Testis (tissue), 3 donors: ENCODE measurements around the gene RAB6B. TPM values are rescaled to one million over a fixed set of nuclear protein-coding genes. Genes with fewer than 3 reads are reported as not detected.

Experiments
- DNase-seq: peaks from one replicate; pipeline ENCODE4 v3.0.0-alpha.2; 2019
- H3K27ac ChIP-seq, 2 donors: fragments of 200-600 bp; sonication (generic); one replicate each; pipeline ENCODE4 v1.5.1; 2019
- H3K27me3 ChIP-seq: fragments of 200-600 bp; sonication (generic); one replicate; pipeline ENCODE4 v1.5.1; 2019
- H3K36me3 ChIP-seq: fragments of 200-600 bp; sonication (generic); one replicate; pipeline ENCODE4 v1.5.1; 2017; ENCODE audit warnings: low read depth; ENCODE audit errors: missing control alignments
- H3K4me1 ChIP-seq: fragments of 200-600 bp; sonication (generic); one replicate; pipeline ENCODE4 v1.5.1; 2019
- H3K4me3 ChIP-seq, 2 donors: fragments of 200-600 bp; sonication (generic); one replicate each; pipeline ENCODE4 v1.5.1; 2017 to 2019
- H3K9me3 ChIP-seq: fragments of 200-600 bp; sonication (generic); one replicate; pipeline ENCODE4 v1.5.1; 2017
- POLR2A ChIP-seq: fragments of 450-650 bp; IDR thresholded peaks from one replicate; pipeline ENCODE4 v1.6.1; 2017; ENCODE audit warnings: antibody characterized with exemption, mild to moderate bottlenecking, moderate library complexity
- WGBS, 2 donors: methylation state at CpG; one replicate each; pipeline ENCODE4 v1.1.5; 2018; 5-methylcytosine and 5-hydroxymethylcytosine counted together
- intact Hi-C: fragments of 100-400 bp; cut with DNase I; formaldehyde crosslinking; loops from one replicate; pipeline ENCODE4 v1.15.1; 2023; ENCODE audit warnings: low total_unique reads
- polyA plus RNA-seq: library from polyadenylated mRNA; stranded (reverse); fragments of 350-450 nt; fragmentation: Illumina TruSeq; extraction: RNeasy Lipid Tissue Mini Kit (QIAGEN cat#74804); gene quantifications from one replicate; pipeline ENCODE4 v1.2.3, GENCODE V29; 2014; ENCODE audit warnings: low read depth, low replicate concordance; ENCODE audit not compliant: insufficient read depth
- total RNA-seq, 2 donors: library from RNA; depleted of rRNA; stranded (reverse); fragments of >200 nt; gene quantifications; one replicate each; pipeline ENCODE4 v1.2.3, GENCODE V29; 2016
- TF ChIP-seq, protein P1 (sequence below), 3 experiments: fragments of 450-650 bp in 2 of 3; fragments of 200-600 bp in 1 of 3; sonication (generic) in 1 of 3; IDR thresholded peaks; one replicate each; pipeline ENCODE4 v1.5.1; 2016 to 2019; ENCODE audit warnings: antibody characterized with exemption in 3 of 3, mild to moderate bottlenecking in 2 of 3, moderate library complexity in 1 of 3

Gene RAB6B
- total and polyA plus RNA-seq, 3 donors from 2014 or later, result 5.1 to 8.6 (median 7.0) TPM

DNA sequence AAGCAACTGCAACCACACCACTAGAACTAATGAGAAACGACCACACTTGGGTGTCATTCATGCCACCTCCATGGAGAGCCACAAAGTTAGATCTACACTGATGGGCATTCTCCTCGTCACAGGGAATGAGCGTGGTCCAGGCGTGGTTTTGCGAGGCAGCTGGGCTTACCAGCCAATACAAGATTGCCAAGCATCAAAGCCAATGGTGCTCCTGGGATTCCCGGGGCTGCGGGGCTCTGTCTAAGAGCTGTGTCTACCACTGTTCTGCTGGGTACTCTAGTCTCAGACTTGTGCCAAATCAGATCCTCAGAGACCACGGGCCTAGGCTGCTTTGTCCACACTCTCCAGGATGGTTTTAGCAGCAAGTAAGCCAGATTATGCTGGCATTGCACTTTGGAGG, 43.8 kb downstream of the RAB6B start:
- TF ChIP-seq, protein P1, sequence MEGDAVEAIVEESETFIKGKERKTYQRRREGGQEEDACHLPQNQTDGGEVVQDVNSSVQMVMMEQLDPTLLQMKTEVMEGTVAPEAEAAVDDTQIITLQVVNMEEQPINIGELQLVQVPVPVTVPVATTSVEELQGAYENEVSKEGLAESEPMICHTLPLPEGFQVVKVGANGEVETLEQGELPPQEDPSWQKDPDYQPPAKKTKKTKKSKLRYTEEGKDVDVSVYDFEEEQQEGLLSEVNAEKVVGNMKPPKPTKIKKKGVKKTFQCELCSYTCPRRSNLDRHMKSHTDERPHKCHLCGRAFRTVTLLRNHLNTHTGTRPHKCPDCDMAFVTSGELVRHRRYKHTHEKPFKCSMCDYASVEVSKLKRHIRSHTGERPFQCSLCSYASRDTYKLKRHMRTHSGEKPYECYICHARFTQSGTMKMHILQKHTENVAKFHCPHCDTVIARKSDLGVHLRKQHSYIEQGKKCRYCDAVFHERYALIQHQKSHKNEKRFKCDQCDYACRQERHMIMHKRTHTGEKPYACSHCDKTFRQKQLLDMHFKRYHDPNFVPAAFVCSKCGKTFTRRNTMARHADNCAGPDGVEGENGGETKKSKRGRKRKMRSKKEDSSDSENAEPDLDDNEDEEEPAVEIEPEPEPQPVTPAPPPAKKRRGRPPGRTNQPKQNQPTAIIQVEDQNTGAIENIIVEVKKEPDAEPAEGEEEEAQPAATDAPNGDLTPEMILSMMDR (IDR thresholded peaks at IDR 0.05), result no peak
- TF ChIP-seq POLR2A, result no peak
- no peaks in the 10 kb centered on the region for H3K9me3 ChIP-seq
- no peak overlapping the region for H3K4me3 ChIP-seq
- H3K36me3 ChIP-seq, result no peaks in the 10 kb centered on the region
- no peaks in the 10 kb centered on the region for H3K27me3 ChIP-seq
- WGBS, 2 donors, result 40 to 94% methylated on average over 1 to 8 of the region's 8 CpGs
- no peaks in the 10 kb centered on the region for H3K4me1 ChIP-seq
- intact Hi-C loops, result no loop called here
- H3K27ac ChIP-seq, result no peak overlapping the region
- DNase-seq, result no peak

DNA sequence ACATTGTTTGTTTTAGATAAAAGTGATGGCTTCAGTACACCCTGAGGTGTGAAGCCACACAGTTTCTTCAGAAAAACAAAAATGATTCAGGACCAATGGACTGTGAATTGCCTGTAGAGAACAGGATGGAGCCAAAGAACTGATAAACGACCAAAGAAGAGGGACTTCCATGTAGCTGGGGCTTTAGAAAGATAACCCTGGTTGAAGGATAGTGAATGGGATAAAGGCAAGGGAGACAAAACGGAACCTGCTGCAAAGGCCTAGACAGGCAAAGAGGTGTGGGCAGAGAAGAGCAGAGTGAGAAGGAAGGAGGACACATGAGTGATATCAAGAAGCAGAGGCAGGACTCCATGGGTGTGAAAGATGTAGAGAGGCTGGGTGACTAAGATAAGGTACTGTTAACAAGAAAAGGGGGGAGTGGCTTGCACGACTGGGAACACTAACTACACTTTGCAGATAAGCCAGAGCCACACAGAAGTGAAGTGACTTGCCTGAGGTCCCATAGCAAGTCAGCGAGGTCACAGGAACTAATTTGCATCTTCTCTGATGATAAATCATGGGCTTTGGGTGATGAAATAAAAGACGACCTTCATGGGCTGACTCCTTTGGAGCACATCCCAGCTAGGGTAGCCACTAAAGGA, 44.3 kb downstream of the RAB6B start:
- no peak overlapping the region for H3K27ac ChIP-seq
- H3K27me3 ChIP-seq, result no peaks in the 10 kb centered on the region
- H3K9me3 ChIP-seq, result no peaks in the 10 kb centered on the region
- no peaks in the 10 kb centered on the region for H3K4me1 ChIP-seq
- intact Hi-C loops, result no loop called here
- no peak for DNase-seq
- H3K4me3 ChIP-seq, result no peak overlapping the region
- no peak for TF ChIP-seq POLR2A
- TF ChIP-seq, protein P1 (IDR thresholded peaks at IDR 0.05), result no peak
- no peaks in the 10 kb centered on the region for H3K36me3 ChIP-seq
- 76 to 87% methylated on average over 5 of the region's 5 CpGs for WGBS, 2 donors

DNA sequence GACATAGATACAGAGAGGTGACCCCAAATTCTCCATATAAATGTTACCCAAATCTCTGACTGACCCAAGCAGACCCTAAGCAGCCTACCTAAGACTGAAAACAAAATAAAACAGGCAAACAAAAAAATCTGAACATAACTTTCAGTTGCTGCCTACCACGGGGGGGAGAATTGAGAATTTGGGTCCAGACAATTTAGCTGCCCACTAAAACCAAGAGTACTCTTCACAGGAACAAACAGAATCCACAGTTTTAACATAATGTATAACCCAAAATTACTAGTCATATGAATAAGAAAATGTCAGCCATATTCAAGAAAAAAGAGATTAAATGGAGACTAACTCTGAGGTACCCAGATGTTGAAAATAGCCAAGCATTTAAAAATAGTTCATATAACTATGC, 45.6 kb downstream of the RAB6B start:
- no peak for TF ChIP-seq POLR2A
- TF ChIP-seq, protein P1 (IDR thresholded peaks at IDR 0.05), result no peak
- Histone ChIP-seq H3K27me3 (no peaks in the 10 kb centered on the region), H3K4me1 (no peaks in the 10 kb centered on the region), H3K9me3 (no peaks in the 10 kb centered on the region), H3K36me3 (no peaks in the 10 kb centered on the region), H3K27ac (no peak overlapping the region), H3K4me3 (no peak overlapping the region)
- WGBS, 2 donors, result 89 to 98% methylated on average over 1 of the region's 1 CpG
- intact Hi-C loops, result no loop called here
- no peak for DNase-seq

DNA sequence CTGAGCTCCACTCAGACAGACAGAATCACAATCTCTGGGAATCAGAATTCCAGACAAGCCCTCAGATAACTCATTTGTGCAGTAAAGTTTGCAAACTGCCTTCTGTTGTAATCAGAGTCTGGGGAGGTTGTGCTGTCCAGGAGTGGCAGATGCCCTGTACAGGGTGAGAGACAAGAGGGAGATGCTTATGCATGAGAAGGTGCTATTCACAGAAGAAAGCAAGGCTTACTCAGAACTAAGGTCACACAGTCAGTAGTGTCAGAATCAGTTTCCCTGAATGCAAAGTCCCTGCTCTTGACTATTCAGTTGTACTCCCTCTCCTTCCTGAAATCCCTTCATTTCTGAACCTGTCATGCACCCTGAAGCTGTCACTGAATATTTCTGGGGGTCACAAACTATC, 46.3 kb downstream of the RAB6B start:
- TF ChIP-seq, protein P1 (IDR thresholded peaks at IDR 0.05), result no peak
- TF ChIP-seq POLR2A, result no peak

DNA sequence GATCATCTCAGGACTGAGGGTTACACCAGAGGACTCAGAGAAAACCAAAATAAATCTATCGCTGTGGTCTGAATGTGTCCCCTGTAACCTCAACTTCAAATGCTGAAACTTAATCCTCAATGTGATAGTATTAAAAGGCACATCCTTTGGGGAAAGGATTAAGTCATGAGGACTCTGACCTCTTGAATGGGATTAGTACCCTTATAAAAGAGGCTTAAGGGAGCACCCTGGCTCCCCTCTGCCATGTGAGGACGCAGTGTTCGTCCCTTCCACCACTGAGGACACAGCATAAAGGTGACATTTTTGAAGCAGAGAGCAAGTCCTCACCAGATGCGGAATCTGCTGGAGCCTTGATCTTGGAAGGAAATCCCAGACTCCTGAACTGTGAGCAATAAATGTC, 50.6 kb downstream of the RAB6B start:
- Histone ChIP-seq H3K4me3 (no peak overlapping the region), H3K9me3 (no peaks in the 10 kb centered on the region), H3K4me1 (no peaks in the 10 kb centered on the region), H3K27me3 (no peaks in the 10 kb centered on the region), H3K36me3 (no peaks in the 10 kb centered on the region), H3K27ac (no peak overlapping the region)
- intact Hi-C loops, result no loop called here
- TF ChIP-seq, protein P1 (IDR thresholded peaks at IDR 0.05), result no peak
- TF ChIP-seq POLR2A, result no peak
- DNase-seq, result no peak
- 84 to 96% methylated on average over 4 of the region's 4 CpGs for WGBS, 2 donors

More for the DNA sequence above, 46.3 kb downstream of the RAB6B start:
- Histone ChIP-seq H3K27me3 (no peaks in the 10 kb centered on the region), H3K4me3 (no peak overlapping the region), H3K27ac (no peak overlapping the region), H3K36me3 (no peaks in the 10 kb centered on the region), H3K9me3 (no peaks in the 10 kb centered on the region), H3K4me1 (no peaks in the 10 kb centered on the region)
- intact Hi-C loops, result no loop called here
- DNase-seq, result no peak
